Tibial artery (tissue), 4 donors: ENCODE measurements around the gene WDR82.

Experiments
- DNase-seq, 2 donors: peaks; one replicate each; pipeline ENCODE4 v3.0.0-alpha.2; 2019
- H3K27ac ChIP-seq, 2 donors: fragments of 200-600 bp; sonication (generic) in 1 of 2; 1 replicate in 1 of 2; 2 replicates in 1 of 2; pipeline ENCODE4 v1.5.1; 2018 to 2019; ENCODE audit warnings: mild to moderate bottlenecking in 1 of 2
- H3K27me3 ChIP-seq, 2 donors: fragments of 200-600 bp; sonication (generic) in 1 of 2; one replicate each; pipeline versions ENCODE4 v1.5.1 to v1.6.0; 2016 to 2019
- H3K36me3 ChIP-seq, 3 donors: fragments of 200-600 bp; sonication (generic) in 2 of 3; one replicate each; pipeline ENCODE4 v1.5.1; 2016 to 2019; ENCODE audit warnings: mild to moderate bottlenecking in 2 of 3
- H3K4me1 ChIP-seq, 4 donors: fragments of 200-600 bp; sonication (generic) in 2 of 4; 1 replicate in 3 of 4; 2 replicates in 1 of 4; pipeline ENCODE4 v1.5.1; 2016 to 2019
- H3K4me3 ChIP-seq, 2 donors: fragments of 200-600 bp; sonication (generic) in 1 of 2; 1 replicate in 1 of 2; 2 replicates in 1 of 2; pipeline ENCODE4 v1.5.1; 2018 to 2019; ENCODE audit warnings: mild to moderate bottlenecking in 2 of 2
- H3K9me3 ChIP-seq, 3 donors: fragments of 200-600 bp; sonication (generic) in 1 of 3; one replicate each; pipeline ENCODE4 v1.5.1; 2016 to 2019
- intact Hi-C: fragments of 100-400 bp; cut with DNase I; formaldehyde crosslinking; loops from one replicate; pipeline ENCODE4 v1.15.0; 2023; ENCODE audit warnings: low total_unique reads
- TF ChIP-seq, protein P1 (sequence below), 2 experiments: fragments of 200-600 bp in 1 of 2; fragments of 450-650 bp in 1 of 2; IDR thresholded peaks; one replicate each; pipeline ENCODE4 v1.5.1; 2017 to 2019; ENCODE audit warnings: antibody characterized with exemption in 2 of 2, mild to moderate bottlenecking in 1 of 2, moderate library complexity in 1 of 2

The WDR82 gene

DNA sequence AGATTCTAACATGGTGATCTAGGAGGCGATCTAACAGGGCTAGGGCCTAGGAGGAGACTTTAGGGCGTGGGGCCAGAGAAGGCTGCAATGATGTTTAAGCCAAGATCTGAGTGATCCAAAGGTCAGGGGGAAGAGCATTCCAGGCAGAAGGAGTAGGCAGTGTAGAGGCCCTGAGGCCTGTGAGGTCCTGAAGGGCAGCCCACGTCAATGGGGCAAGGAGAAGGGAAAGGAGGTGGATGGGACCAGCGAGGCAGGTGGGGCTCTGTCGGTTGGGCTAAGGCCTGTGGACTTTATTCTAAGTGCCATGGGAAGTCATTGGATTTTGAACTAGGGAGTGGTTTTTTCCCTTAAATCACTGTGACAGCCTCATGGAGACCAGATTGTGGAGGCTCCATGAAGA lies 27.5 kb upstream of the WDR82 start:
- no peak overlapping the region for H3K4me3 ChIP-seq
- H3K4me1 ChIP-seq: no peaks in the 10 kb centered on the region
- intact Hi-C loops: no loop called here
- TF ChIP-seq, protein P1, sequence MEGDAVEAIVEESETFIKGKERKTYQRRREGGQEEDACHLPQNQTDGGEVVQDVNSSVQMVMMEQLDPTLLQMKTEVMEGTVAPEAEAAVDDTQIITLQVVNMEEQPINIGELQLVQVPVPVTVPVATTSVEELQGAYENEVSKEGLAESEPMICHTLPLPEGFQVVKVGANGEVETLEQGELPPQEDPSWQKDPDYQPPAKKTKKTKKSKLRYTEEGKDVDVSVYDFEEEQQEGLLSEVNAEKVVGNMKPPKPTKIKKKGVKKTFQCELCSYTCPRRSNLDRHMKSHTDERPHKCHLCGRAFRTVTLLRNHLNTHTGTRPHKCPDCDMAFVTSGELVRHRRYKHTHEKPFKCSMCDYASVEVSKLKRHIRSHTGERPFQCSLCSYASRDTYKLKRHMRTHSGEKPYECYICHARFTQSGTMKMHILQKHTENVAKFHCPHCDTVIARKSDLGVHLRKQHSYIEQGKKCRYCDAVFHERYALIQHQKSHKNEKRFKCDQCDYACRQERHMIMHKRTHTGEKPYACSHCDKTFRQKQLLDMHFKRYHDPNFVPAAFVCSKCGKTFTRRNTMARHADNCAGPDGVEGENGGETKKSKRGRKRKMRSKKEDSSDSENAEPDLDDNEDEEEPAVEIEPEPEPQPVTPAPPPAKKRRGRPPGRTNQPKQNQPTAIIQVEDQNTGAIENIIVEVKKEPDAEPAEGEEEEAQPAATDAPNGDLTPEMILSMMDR (IDR thresholded peaks at IDR 0.05): no peak
- DNase-seq: no peak
- no peaks in the 10 kb centered on the region for H3K27me3 ChIP-seq
- H3K9me3 ChIP-seq: no peaks in the 10 kb centered on the region
- peaks cover 0 to 16% (median 0%) of the 10 kb centered on the region in 3 donors for H3K36me3 ChIP-seq
- no peak overlapping the region for H3K27ac ChIP-seq

DNA sequence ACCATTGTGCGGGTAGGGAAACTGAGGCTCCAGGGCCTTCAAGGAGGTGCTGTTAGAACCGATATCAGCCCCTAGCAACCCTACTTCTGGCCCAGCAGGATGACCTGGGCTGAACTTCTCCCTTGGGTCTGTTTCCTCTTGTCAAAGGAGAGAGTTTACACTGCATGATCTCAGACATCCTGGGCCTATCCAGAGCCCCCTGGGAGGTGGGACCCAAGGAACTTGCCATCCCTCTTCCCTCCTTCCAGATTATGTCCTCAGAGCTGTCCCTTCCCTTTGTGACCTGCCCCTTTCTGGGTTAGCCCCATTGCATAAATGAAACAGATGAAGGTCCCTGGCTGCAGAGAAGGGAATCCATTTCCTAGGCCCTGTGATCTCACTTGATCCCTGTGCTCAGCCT lies 25.4 kb upstream of the WDR82 start:
- Histone ChIP-seq H3K36me3 (no peaks in the 10 kb centered on the region), H3K4me1 (no peaks in the 10 kb centered on the region), H3K27ac (no peak overlapping the region), H3K27me3 (no peaks in the 10 kb centered on the region), H3K9me3 (no peaks in the 10 kb centered on the region), H3K4me3 (no peak overlapping the region)
- intact Hi-C loops: no loop called here
- TF ChIP-seq, protein P1 (IDR thresholded peaks at IDR 0.05): no peak
- DNase-seq: no peak

DNA sequence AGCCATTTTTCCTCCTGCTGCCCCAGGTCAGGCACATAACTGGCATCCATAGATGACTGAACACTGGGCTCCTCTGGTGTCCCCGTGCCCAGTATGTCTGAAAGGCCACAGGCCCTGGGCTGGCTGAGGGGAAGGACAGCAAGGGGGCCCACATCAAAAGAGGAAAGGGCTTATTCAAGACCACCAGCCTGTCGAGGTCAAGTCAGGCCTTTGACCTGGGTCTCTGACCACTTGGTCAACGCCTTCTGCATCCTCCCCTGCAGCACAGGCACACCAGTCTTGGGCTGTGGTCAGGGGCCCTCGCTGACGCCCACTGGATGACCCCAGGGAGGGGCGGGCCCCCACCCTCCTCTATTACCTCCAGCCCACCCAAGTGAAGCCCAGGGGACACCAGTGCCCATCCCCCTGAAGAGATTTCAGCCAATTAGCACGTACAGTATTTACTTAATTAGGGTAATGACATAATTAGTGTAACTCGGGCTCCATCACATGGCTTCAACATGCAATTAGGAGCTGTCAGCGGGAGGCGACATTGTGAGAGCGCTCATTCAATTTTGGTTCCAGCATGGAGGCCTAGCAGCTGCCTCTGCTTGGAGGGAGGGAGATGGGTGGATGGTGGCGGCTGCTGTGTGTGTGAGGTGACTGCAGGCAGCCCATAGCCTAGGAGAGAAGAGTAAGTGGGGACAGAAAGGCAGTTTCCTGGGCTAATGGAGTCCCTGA lies 24.1 kb upstream of the WDR82 start:
- intact Hi-C loops: no loop called here
- H3K4me3 ChIP-seq: no peak overlapping the region
- no peaks in the 10 kb centered on the region for H3K9me3 ChIP-seq
- DNase-seq: no peak
- no peaks in the 10 kb centered on the region for H3K27me3 ChIP-seq
- no peak overlapping the region for H3K27ac ChIP-seq
- H3K4me1 ChIP-seq: peaks cover 0 to 3% (median 0%) of the 10 kb centered on the region in 4 donors
- no peaks in the 10 kb centered on the region for H3K36me3 ChIP-seq
- TF ChIP-seq, protein P1 (IDR thresholded peaks at IDR 0.05): no peak

DNA sequence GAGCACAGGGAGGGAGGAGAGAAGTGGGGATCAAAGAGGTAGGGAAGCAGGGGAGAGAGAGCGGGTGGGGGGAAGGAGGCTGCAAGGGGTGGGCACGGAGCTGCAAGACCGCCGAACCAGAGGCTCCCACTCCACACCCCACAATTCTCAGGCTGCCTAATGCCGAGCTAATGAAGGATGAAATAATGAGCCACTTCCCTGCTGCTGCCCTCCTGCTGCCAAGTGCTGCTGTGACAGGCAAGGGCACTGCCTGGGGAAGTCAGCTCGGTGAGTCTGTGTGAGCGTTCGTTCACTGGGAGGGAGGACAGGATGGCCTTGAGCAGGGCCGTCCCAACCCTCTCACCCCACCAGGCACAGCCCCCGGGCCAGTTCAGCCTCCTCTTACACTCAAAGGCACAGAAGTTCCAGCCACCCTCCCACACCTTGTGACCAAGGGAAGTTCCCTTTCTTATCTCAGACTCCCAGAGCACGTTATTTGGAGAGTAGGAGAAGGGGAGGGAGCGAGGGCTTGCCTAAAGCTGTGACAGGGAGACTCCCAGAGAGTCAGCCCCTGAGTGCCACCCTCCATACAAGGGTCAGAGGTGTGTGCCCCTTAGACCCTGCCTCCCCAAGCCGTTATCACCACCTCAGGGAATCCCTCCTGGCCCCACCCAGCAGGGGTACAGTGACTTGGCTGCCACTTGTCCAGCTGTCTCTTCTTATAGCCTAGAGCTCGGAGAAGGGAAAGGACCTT lies 21.6 kb upstream of the WDR82 start:
- no peak overlapping the region for H3K27ac ChIP-seq
- H3K4me3 ChIP-seq: no peak overlapping the region
- DNase-seq: no peak
- no peaks in the 10 kb centered on the region for H3K36me3 ChIP-seq
- intact Hi-C loops: no loop called here
- no peaks in the 10 kb centered on the region for H3K9me3 ChIP-seq
- H3K4me1 ChIP-seq: peaks cover 0 to 3% (median 0%) of the 10 kb centered on the region in 4 donors
- TF ChIP-seq, protein P1 (IDR thresholded peaks at IDR 0.05): no peak
- H3K27me3 ChIP-seq: no peaks in the 10 kb centered on the region

DNA sequence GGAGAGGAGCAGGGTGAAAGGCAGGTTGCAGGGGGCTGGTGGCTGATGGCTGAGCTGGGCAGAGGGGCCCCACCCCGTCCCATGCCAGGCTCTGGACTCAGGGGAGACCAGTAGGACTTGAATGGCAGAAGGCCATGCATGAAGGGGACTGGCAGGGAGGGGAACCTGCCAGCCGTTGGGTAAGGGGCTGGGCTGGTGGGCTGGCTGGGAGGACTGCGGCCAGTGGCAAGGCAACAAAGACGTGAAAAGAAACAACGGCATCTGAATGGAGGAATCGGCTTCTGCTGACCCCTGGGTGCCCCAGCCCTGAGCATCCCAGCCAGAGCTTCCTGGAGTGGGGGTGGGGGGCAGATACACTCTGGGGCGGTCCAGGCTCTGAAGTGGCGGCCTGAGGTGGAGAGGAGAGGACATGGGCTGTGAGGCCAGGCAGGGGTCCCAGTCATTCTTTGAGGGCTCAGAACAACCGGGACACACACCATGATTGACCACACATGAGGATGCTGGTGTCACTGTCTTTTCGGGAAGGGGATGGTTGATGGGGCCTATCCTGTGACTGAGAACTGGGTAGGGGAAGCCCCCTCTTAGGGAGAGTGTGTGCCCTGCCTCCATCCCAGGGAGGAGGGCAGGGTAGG lies 20.9 kb upstream of the WDR82 start:
- Histone ChIP-seq H3K4me3 (no peak overlapping the region), H3K36me3 (no peaks in the 10 kb centered on the region), H3K27me3 (no peaks in the 10 kb centered on the region), H3K4me1 (peaks cover 0 to 3% (median 0%) of the 10 kb centered on the region in 4 donors), H3K9me3 (no peaks in the 10 kb centered on the region), H3K27ac (no peak overlapping the region)
- TF ChIP-seq, protein P1 (IDR thresholded peaks at IDR 0.05): no peak
- DNase-seq: no peak
- intact Hi-C loops: no loop called here
